Ammon's horn (tissue), 1 donor: ENCODE data around the gene PDLIM7.

Experiments
- DNase-seq: peaks from one replicate; pipeline ENCODE4 v3.0.0-alpha.2; 2016; ENCODE audit warnings: low spot score

PDLIM7 gene

GRCh38 chr5:177444106-177445051, 53.0 kb downstream of the PDLIM7 start:
- peak; percentile 58 for DNase-seq

- no peak for DNase-seq
Measured at GRCh38 chr5:177443144-177443983, 54.0 kb downstream of the PDLIM7 start.

DNA sequence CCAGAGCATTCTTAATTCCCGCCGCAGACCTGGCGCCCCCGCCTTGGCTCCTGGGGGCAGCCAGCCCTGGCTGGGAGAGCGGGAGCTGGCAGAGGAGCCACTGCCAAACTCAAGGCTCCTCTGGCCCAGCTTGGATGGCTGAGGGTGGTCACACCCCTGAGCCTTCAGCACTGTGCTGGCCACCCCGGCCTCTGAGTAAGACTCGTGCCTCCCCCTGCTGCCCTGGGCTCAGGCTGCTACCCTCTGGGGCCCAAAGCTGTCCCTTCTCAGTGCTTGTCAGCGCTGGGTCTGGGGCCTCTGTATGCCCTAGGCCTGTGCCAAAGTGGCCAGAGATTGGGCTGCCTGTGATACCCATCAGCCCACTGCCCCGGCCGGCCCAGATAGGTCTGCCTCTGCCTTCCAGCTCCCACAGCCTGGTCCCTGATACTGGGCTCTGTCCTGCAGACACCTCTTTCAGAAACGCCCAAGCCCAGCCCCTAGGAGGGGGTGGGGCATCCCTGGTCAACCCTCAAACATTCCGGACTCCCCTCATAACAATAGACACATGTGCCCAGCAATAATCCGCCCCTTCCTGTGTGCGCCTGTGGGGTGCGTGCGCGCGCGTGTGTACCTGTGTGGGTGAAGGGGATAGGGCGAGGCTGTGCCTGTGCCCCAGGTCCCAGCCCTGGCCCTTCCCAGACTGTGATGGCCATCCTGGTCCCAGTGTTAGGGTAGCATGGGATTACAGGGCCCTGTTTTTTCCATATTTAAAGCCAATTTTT, 55.2 kb downstream of the PDLIM7 start:
- DNase-seq: no peak

- no peak for DNase-seq
Measured at GRCh38 chr5:177440990-177441780, 56.2 kb downstream of the PDLIM7 start.

DNA sequence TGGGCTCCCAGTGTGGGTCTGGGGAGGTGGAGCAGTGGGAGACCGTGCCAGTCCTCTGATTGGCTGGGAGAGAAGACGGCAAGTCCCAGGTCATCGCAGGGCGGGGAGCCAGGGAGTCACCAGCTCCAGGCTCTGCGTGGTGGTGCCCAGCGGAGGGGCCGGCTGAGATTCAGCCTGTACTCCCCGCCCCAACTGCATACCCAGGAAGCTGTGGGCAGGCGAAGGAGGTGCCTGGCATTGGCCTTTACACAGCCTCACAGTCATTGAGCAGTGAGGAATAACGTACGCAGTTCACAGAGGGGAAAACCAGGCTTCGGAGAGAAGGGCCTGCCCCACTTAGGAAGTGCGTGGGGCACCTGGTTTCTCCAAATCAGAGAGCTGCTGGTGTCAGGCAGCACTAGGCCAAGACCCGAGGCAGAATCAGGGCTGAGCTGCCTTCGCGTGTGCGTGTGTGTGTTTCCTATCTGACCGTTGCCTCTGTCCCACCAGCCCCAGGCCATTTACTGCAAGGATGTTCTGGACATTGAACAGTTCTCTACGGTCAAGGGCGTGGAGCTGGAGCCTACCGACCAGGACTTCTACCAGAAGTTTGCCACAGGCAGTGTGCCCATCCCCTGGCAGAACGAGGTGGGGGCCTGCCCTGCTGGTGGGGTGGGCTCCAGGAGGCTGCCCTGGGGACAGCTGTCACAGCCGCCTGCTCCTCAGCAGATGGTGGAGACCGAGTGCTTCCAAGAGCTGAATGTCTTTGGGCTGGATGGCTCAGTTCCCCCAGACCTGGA, 57.0 kb downstream of the PDLIM7 start:
- DNase-seq: no peak

- DNase-seq: no peak
Measured at GRCh38 chr5:177439518-177440053, 57.8 kb downstream of the PDLIM7 start.

DNA sequence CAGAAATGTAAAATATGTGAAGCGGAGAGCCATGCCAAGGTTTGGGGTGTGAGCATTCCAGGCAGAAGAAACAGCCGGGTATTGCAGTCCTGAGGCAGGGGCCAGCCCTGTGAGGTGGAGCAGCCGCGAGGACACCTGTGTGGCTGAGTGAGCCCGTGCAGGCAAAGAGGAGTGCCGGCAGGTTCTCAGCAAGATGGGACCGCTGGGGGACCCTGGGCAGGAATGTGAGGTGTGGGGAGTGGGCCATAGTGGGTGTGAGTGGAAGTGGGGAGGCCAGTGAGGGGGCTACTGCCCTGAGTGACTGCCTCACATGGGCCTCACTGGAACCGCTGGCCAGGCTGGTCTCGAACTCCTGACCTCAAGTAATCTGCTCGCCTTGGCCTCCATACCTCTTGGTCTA, 58.9 kb downstream of the PDLIM7 start:
- DNase-seq: no peak

GRCh38 chr5:177437623-177438022, 59.8 kb downstream of the PDLIM7 start:
- DNase-seq: no peak

GRCh38 chr5:177435847-177436536, 61.4 kb downstream of the PDLIM7 start:
- DNase-seq: no peak

GRCh38 chr5:177434942-177435738, 62.3 kb downstream of the PDLIM7 start:
- no peak for DNase-seq

DNA sequence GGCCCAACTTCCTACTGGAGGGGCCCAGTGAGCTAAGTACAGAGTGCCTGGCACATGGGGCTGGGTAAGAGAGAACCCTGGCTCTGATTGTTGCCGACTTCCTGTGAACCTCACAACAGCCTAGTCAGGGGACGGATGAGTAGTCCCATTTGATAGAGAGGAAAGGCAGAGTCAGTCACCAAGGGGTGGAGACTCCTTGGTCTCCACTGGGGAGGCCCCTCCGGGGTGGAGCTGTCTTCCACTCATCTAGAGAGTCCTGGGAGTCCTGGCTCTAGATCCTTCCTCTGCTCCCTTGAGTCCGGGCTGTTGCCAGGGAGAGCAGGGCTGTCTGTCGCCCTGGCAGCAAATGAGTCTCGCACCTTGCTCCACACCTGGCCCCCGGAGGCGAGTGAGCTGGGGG, 63.0 kb downstream of the PDLIM7 start:
- DNase-seq: no peak

- no peak for DNase-seq
Measured at GRCh38 chr5:177433658-177434217, 63.7 kb downstream of the PDLIM7 start.
